Umbilical cord (tissue), 1 donor: ENCODE results near the gene COX11. TPM values are rescaled to one million over a fixed set of nuclear protein-coding genes. Genes with fewer than 3 reads are reported as not detected.

Experiments used
- total RNA-seq: library from RNA; depleted of rRNA; stranded (reverse); fragments of >200 nt; gene quantifications from one replicate; pipeline ENCODE4 v1.2.3, GENCODE V29; 2014; ENCODE audit warnings: low replicate concordance; ENCODE audit not compliant: insufficient read depth

Gene COX11
- total RNA-seq, 1 donor from 2014 or later = 38.3 TPM

Other genes starting within 250 kb of the COX11 start
- gene TOM1L1, start 67.8 kb downstream of the COX11 start, total RNA-seq = 39.2 TPM
- gene STXBP4, start 111 bp upstream of the COX11 start, total RNA-seq = 23.6 TPM